Muscle layer of colon (tissue), 2 donors: ENCODE data around the gene GTF2H1.

Experiments
- H3K27ac ChIP-seq: one replicate; pipeline ENCODE4 v1.7.0; 2013; ENCODE audit warnings: low read depth, mild to moderate bottlenecking, low read length, moderate library complexity
- H3K27me3 ChIP-seq, 2 donors: one replicate each; pipeline ENCODE4 v1.7.0; 2013; ENCODE audit warnings: low read length in 2 of 2, mild to moderate bottlenecking in 2 of 2; ENCODE audit not compliant: insufficient read depth in 2 of 2, control insufficient read depth in 1 of 2
- H3K36me3 ChIP-seq: one replicate; pipeline ENCODE4 v1.7.0; 2013; ENCODE audit warnings: mild to moderate bottlenecking, low read length; ENCODE audit not compliant: insufficient read depth
- H3K4me1 ChIP-seq: one replicate; pipeline ENCODE4 v1.7.0; 2013; ENCODE audit warnings: mild to moderate bottlenecking, low read length; ENCODE audit not compliant: insufficient read depth
- H3K4me3 ChIP-seq, 2 donors: one replicate each; pipeline ENCODE4 v1.7.0; 2013; ENCODE audit warnings: low read length in 2 of 2, low read depth in 1 of 2, mild to moderate bottlenecking in 1 of 2, moderate library complexity in 1 of 2
- H3K9ac ChIP-seq: one replicate; pipeline ENCODE4 v1.7.0; 2013; ENCODE audit warnings: low read length
- H3K9me3 ChIP-seq: one replicate; pipeline ENCODE4 v1.7.0; 2013; ENCODE audit warnings: mild to moderate bottlenecking, low read length
- donor health status: abdominal sarcoma.
- donor health status: Adenocarcinoma of cecum.

Gene GTF2H1

DNA sequence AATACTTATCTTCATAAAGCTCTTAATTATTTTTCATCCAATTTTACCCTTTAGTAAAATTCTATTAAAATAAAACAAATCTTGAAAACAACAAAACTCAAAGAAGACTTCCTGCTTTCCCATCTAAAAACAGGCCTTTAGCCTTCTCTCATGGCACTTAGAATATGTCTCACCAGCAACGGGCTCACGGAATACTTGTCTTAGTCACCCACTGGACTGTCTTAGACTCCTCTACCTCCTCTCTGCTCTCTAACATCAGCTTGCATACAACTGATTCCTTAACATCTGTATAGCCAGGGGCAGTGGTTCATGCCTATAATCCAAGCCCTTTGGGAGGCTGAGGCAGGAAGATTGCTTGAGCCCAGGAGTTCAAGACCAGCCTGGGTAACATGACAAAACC, 14.1 kb upstream of the GTF2H1 start:
- no peaks in the 10 kb centered on the region for H3K4me1 ChIP-seq
- no peak overlapping the region for H3K4me3 ChIP-seq
- no peak overlapping the region for H3K9ac ChIP-seq
- no peaks in the 10 kb centered on the region for H3K27me3 ChIP-seq
- H3K27ac ChIP-seq: no peak overlapping the region
- H3K9me3 ChIP-seq: no peaks in the 10 kb centered on the region
- H3K36me3 ChIP-seq: peaks cover 42% of the 10 kb centered on the region

DNA sequence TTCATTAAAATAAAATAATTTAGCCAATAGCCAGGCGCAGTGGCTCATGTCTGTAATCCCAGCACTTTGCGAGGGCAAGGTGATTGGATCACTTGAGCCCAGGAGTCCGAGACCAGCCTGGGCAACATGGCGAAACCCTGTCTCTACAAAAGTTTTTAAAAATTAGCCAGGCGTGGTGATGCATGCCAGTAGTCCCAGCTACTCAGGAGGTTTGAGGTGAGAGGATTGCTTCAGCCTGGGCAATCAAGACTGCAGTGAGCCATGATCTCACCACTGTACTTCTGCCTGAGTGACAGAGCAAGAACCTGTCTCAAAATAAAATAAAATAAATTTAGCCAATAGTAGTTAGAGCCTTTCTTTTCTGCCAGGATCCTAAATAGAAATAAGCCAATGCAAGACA, 12.7 kb upstream of the GTF2H1 start:
- H3K27ac ChIP-seq: no peak overlapping the region
- no peaks in the 10 kb centered on the region for H3K27me3 ChIP-seq
- no peaks in the 10 kb centered on the region for H3K9me3 ChIP-seq
- H3K4me3 ChIP-seq: no peak overlapping the region
- H3K4me1 ChIP-seq: no peaks in the 10 kb centered on the region
- H3K36me3 ChIP-seq: peaks cover 32% of the 10 kb centered on the region
- no peak overlapping the region for H3K9ac ChIP-seq

DNA sequence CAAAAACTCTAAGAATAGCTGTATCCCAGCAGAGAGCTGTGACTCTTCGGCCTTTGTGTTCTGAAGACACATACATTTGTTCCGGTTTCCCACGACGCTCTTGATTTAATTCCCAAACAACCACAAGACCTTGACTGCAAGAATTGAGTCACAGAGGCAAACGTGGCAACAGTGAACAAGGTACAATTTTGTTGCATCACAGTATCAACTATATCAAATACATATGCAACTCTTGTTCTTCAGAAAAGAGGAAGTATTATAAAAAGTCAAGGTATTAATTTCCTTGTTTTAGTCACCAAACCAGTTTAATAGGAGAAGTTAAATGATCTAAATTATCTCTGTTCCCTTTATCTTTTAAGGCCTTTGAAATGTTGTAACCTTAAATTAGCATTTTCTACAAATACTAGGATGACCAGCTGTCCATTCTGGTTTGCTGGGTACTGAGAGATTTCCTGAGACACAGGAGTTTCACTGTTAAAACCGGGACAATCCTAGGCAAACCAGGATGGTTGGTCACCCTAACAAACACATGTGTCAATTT, 11.5 kb upstream of the GTF2H1 start:
- H3K27ac ChIP-seq: no peak overlapping the region
- peaks cover 22% of the 10 kb centered on the region for H3K36me3 ChIP-seq

DNA sequence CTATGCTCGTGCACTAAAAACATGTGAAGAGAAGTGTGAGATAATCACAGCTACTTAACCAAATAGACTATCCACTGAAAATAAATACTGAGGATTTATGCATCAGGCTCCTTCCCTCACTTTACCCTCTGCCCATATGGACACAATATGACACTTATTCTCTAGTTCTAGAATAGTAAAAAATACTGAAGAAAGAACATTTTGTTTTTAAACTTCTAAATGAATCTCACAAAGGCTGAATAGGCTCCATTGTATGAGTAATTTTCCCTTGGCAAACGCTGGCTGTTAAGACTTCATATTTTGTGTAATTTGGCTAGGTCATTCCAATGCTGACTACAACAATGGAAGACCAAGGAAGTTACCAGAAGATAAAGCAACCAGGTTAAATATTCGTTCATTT, 10.4 kb upstream of the GTF2H1 start:
- no peak overlapping the region for H3K27ac ChIP-seq
- peaks cover 17% of the 10 kb centered on the region for H3K36me3 ChIP-seq
- no peak overlapping the region for H3K9ac ChIP-seq
- no peak overlapping the region for H3K4me3 ChIP-seq
- H3K9me3 ChIP-seq: no peaks in the 10 kb centered on the region
- no peaks in the 10 kb centered on the region for H3K27me3 ChIP-seq
- no peaks in the 10 kb centered on the region for H3K4me1 ChIP-seq

More for the DNA sequence above, 11.5 kb upstream of the GTF2H1 start:
- Histone ChIP-seq H3K4me1 (no peaks in the 10 kb centered on the region), H3K4me3 (no peak overlapping the region), H3K27me3 (no peaks in the 10 kb centered on the region), H3K9ac (no peak overlapping the region), H3K9me3 (no peaks in the 10 kb centered on the region)

- Histone ChIP-seq H3K9ac (no peak overlapping the region), H3K9me3 (no peaks in the 10 kb centered on the region), H3K4me3 (no peak overlapping the region), H3K36me3 (peaks cover 17% of the 10 kb centered on the region), H3K4me1 (no peaks in the 10 kb centered on the region), H3K27me3 (no peaks in the 10 kb centered on the region), H3K27ac (no peak overlapping the region)
Measured at GRCh38 chr11:18312663-18313420, 9.5 kb upstream of the GTF2H1 start.

GRCh38 chr11:18313965-18314763, 8.2 kb upstream of the GTF2H1 start:
- H3K36me3 ChIP-seq: peaks cover 13% of the 10 kb centered on the region

DNA sequence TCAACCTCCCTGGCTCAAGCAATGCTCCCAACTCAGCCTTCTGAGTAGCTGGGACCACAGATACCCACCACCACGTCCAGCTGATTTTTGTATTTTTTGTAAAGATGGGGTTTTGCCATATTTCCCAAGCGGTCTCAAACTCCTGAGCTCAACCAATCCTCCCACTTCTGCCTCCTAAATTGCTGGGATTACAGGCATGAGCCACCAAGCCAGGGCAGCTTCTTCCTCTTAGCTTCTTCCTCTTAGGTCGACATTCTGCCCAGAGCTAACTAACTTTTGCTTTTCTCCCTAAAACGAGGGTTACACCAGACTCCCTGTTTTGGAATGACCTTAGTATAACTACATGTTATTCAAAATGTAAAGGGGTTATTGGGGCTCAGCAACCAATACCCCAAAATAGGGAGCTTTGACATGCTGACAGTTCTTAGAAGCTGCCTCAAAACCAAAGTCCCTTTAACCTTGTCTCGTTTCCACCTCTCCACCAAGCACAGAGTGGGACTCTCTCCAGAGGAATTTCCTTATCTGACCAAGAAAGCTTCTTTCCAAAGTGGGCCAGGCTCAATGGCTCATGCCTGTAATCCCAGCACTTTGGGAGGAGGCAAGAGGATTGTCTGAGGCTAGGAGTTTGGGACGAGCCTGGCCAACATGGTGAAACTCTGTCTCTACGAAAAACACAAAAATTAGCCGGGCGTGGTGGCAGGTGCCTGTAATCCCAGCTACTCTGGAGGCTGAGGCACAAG, 7.4 kb upstream of the GTF2H1 start:
- H3K9ac ChIP-seq: no peak overlapping the region
- peaks cover 12% of the 10 kb centered on the region for H3K36me3 ChIP-seq
- no peaks in the 10 kb centered on the region for H3K27me3 ChIP-seq
- no peak overlapping the region for H3K27ac ChIP-seq
- no peak overlapping the region for H3K4me3 ChIP-seq
- H3K4me1 ChIP-seq: no peaks in the 10 kb centered on the region
- no peaks in the 10 kb centered on the region for H3K9me3 ChIP-seq

More at GRCh38 chr11:18313965-18314763, 8.2 kb upstream of the GTF2H1 start:
- Histone ChIP-seq H3K27ac (no peak overlapping the region), H3K4me1 (no peaks in the 10 kb centered on the region), H3K9me3 (no peaks in the 10 kb centered on the region), H3K9ac (no peak overlapping the region), H3K4me3 (no peak overlapping the region), H3K27me3 (no peaks in the 10 kb centered on the region)

DNA sequence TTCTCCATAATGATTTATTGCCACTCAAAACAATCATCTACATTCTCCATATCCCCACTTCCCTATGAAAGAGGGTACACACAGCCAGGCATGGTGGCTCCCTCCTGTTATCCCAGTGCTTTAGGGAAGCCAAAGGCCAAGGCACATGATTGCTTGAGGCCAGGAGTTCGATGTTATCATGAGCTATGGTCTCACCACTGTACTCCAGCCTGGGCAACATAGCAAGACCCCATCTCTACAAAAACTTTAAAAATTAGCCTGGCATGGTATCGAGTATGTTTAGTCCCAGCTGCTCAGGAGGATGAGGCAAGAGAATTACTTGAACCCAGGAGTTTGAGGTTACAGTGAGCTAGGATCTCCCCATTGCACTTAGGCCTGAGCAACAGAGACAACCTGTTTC, 6.5 kb upstream of the GTF2H1 start:
- Histone ChIP-seq H3K4me1 (peaks cover 5% of the 10 kb centered on the region), H3K9ac (no peak overlapping the region), H3K36me3 (peaks cover 3% of the 10 kb centered on the region), H3K9me3 (no peaks in the 10 kb centered on the region), H3K4me3 (no peak overlapping the region), H3K27ac (no peak overlapping the region), H3K27me3 (no peaks in the 10 kb centered on the region)

- Histone ChIP-seq H3K27ac (no peak overlapping the region), H3K27me3 (no peaks in the 10 kb centered on the region), H3K9ac (no peak overlapping the region), H3K4me3 (no peak overlapping the region), H3K36me3 (no peaks in the 10 kb centered on the region), H3K9me3 (no peaks in the 10 kb centered on the region), H3K4me1 (peaks cover 12% of the 10 kb centered on the region)
Measured at GRCh38 chr11:18317551-18317950, 4.8 kb upstream of the GTF2H1 start.

- Histone ChIP-seq H3K9me3 (no peaks in the 10 kb centered on the region), H3K4me3 (no peak overlapping the region), H3K9ac (no peak overlapping the region), H3K27ac (no peak overlapping the region), H3K4me1 (peaks cover 32% of the 10 kb centered on the region), H3K27me3 (no peaks in the 10 kb centered on the region), H3K36me3 (no peaks in the 10 kb centered on the region)
Measured at GRCh38 chr11:18319914-18320313, 2.5 kb upstream of the GTF2H1 start.

DNA sequence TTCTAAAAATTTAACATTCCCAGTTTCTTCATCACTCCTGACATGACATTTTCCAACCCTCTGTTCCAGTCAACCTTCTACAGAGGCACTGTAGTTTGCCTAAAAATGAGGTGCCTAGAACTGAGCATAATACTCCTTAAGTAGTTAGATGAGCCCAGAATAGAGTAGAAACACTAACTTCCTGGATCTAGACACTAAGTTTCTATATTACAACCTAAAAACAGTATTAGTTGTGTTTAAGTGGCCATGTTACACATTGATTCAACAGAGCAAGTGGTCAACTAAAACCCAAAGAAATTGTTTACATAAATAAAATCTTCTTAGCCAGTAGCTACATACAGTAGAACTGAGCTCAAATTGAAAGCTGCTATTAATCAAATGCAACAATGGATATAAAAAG, 1.8 kb upstream of the GTF2H1 start:
- Histone ChIP-seq H3K4me1 (peaks cover 34% of the 10 kb centered on the region), H3K36me3 (no peaks in the 10 kb centered on the region), H3K9ac (no peak overlapping the region), H3K9me3 (no peaks in the 10 kb centered on the region), H3K27ac (no peak overlapping the region), H3K27me3 (no peaks in the 10 kb centered on the region), H3K4me3 (no peak overlapping the region)
